ENCODE data around the gene AGA. TPM values are rescaled to one million over a fixed set of nuclear protein-coding genes. Genes with fewer than 3 reads are reported as not detected.

AGA gene
- total RNA-seq, 2 experiments from 2014 or later: 14.0 to 14.7 TPM

GRCh38 chr4:177385576-177386277 is 56.5 kb downstream of the AGA start:
- Mint-ChIP-seq H3K27ac (no peak overlapping the region), H3K36me3 (no peaks in the 10 kb centered on the region), H3K27me3 (no peaks in the 10 kb centered on the region), H3K4me3 (no peak overlapping the region), H3K9me3 (no peaks in the 10 kb centered on the region), H3K4me1 (peaks cover 6% of the 10 kb centered on the region)
- DNase-seq: no peak

- Mint-ChIP-seq H3K27ac (no peak overlapping the region), H3K9me3 (no peaks in the 10 kb centered on the region), H3K4me3 (no peak overlapping the region), H3K36me3 (no peaks in the 10 kb centered on the region), H3K27me3 (no peaks in the 10 kb centered on the region), H3K4me1 (peaks cover 5% of the 10 kb centered on the region)
- DNase-seq: no peak
Observed at GRCh38 chr4:177384856-177385397, 57.3 kb downstream of the AGA start.

- H3K27ac Mint-ChIP-seq: no peak overlapping the region
- H3K4me3 Mint-ChIP-seq: no peak overlapping the region
- no peak for DNase-seq
- peaks cover 5% of the 10 kb centered on the region for H3K4me1 Mint-ChIP-seq
- no peaks in the 10 kb centered on the region for H3K27me3 Mint-ChIP-seq
- no peaks in the 10 kb centered on the region for H3K36me3 Mint-ChIP-seq
- no peaks in the 10 kb centered on the region for H3K9me3 Mint-ChIP-seq
Observed at GRCh38 chr4:177381762-177382310, 60.4 kb downstream of the AGA start.

Other genes with a start within 250 kb of the AGA start
- gene NEIL3, start 132.6 kb downstream of the AGA start, total RNA-seq: 10 to 100 TPM; 14.7 to 15.2 TPM

Data from activated naive CD8-positive, alpha-beta T cell treated with anti-CD3 and anti-CD28 coated beads for 36 hours (primary cell).